Parathyroid adenoma (tissue), 2 donors: Measurements from ENCODE around the gene NLGN4X.

Experiments used
- H2AFZ ChIP-seq: fragments of 300-600 bp; sonication (generic); one replicate; pipeline ENCODE4 v1.7.0; 2017; ENCODE audit warnings: antibody characterized with exemption, mild to moderate bottlenecking
- H3K27ac ChIP-seq: fragments of 300-600 bp; sonication (generic); one replicate; pipeline ENCODE4 v1.7.0; 2017
- H3K27me3 ChIP-seq: fragments of 300-600 bp; sonication (generic); one replicate; pipeline ENCODE4 v1.7.0; 2017; ENCODE audit warnings: low read length; ENCODE audit not compliant: control insufficient read depth, insufficient read depth
- H3K36me3 ChIP-seq: fragments of 300-600 bp; sonication (generic); one replicate; pipeline ENCODE4 v1.7.0; 2017; ENCODE audit warnings: low read length; ENCODE audit not compliant: control insufficient read depth, insufficient read depth
- H3K4me1 ChIP-seq: fragments of 300-600 bp; sonication (generic); one replicate; pipeline ENCODE4 v1.7.0; 2017; ENCODE audit warnings: control low read depth
- H3K4me2 ChIP-seq: fragments of 300-600 bp; sonication (generic); one replicate; pipeline ENCODE4 v1.7.0; 2017; ENCODE audit warnings: low read length
- H3K4me3 ChIP-seq: fragments of 300-600 bp; sonication (generic); one replicate; pipeline ENCODE4 v1.7.0; 2017; ENCODE audit warnings: low read depth, low read length
- H3K79me2 ChIP-seq: fragments of 300-600 bp; sonication (generic); one replicate; pipeline ENCODE4 v1.7.0; 2017; ENCODE audit warnings: control low read depth
- H3K9ac ChIP-seq: fragments of 300-600 bp; sonication (generic); one replicate; pipeline ENCODE4 v1.7.0; 2017; ENCODE audit warnings: mild to moderate bottlenecking
- H3K9me3 ChIP-seq: fragments of 300-600 bp; sonication (generic); one replicate; pipeline ENCODE4 v1.7.0; 2017; ENCODE audit warnings: low read length; ENCODE audit not compliant: control insufficient read depth
- TF ChIP-seq, protein P1 (sequence below): fragments of 300-600 bp; sonication (generic); IDR thresholded peaks from one replicate; pipeline ENCODE4 v1.7.0; 2017; ENCODE audit warnings: antibody characterized with exemption, mild to moderate bottlenecking
- donor health status: primary hyperparathyroidism.

The NLGN4X gene

GRCh38 chrX:6228720-6229119 is at the start of gene NLGN4X:
NLGN4X (minus strand) TSS chrX:6228867; CDS start chrX:6151466, 77,401 bp downstream.
- H2AFZ ChIP-seq: no peak within 1 kb of the TSS
- H3K9ac ChIP-seq: no peak within 1 kb of the TSS
- H3K27me3 ChIP-seq: no peaks in the 10 kb centered on the region
- TF ChIP-seq, protein P1, sequence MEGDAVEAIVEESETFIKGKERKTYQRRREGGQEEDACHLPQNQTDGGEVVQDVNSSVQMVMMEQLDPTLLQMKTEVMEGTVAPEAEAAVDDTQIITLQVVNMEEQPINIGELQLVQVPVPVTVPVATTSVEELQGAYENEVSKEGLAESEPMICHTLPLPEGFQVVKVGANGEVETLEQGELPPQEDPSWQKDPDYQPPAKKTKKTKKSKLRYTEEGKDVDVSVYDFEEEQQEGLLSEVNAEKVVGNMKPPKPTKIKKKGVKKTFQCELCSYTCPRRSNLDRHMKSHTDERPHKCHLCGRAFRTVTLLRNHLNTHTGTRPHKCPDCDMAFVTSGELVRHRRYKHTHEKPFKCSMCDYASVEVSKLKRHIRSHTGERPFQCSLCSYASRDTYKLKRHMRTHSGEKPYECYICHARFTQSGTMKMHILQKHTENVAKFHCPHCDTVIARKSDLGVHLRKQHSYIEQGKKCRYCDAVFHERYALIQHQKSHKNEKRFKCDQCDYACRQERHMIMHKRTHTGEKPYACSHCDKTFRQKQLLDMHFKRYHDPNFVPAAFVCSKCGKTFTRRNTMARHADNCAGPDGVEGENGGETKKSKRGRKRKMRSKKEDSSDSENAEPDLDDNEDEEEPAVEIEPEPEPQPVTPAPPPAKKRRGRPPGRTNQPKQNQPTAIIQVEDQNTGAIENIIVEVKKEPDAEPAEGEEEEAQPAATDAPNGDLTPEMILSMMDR: no peak
- H3K4me3 ChIP-seq: no peak within 1 kb of the TSS
- H3K79me2 ChIP-seq: no peaks in the 10 kb centered on the region
- H3K9me3 ChIP-seq: no peaks in the 10 kb centered on the region
- H3K36me3 ChIP-seq: no peaks in the 10 kb centered on the region
- H3K4me2 ChIP-seq: no peak within 1 kb of the TSS
- H3K4me1 ChIP-seq: no peaks in the 10 kb centered on the region
- no peak within 1 kb of the TSS for H3K27ac ChIP-seq

DNA sequence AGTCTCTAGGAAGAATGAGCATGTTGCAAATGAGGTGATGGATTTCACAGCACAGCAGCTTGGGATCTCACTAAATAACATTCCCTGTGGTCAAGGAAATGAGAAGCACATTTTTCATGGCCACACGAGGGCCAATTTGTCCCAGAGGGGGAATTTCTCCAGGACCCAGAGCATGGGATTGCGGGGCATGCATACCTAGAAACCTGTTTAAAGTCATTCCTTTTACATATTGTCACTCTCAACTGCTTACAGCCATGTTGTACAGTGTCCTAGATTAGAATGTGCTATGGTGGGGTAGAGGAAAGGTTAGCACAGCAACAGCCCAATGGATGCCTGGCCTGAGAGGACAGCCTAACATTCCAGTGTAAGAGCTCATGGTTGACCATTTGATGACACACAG is 37.4 kb upstream of the NLGN4X start:
- no peak overlapping the region for H3K4me3 ChIP-seq
- no peak overlapping the region for H2AFZ ChIP-seq
- no peak overlapping the region for H3K4me2 ChIP-seq
- no peaks in the 10 kb centered on the region for H3K79me2 ChIP-seq
- no peaks in the 10 kb centered on the region for H3K9me3 ChIP-seq
- H3K27me3 ChIP-seq: no peaks in the 10 kb centered on the region
- no peaks in the 10 kb centered on the region for H3K36me3 ChIP-seq
- TF ChIP-seq, protein P1: no peak
- H3K4me1 ChIP-seq: no peaks in the 10 kb centered on the region
- no peak overlapping the region for H3K27ac ChIP-seq
- H3K9ac ChIP-seq: no peak overlapping the region

GRCh38 chrX:6262959-6263358 is 34.3 kb upstream of the NLGN4X start:
- H3K27me3 ChIP-seq: no peaks in the 10 kb centered on the region
- H3K9me3 ChIP-seq: no peaks in the 10 kb centered on the region
- H3K79me2 ChIP-seq: no peaks in the 10 kb centered on the region
- H3K4me3 ChIP-seq: no peak overlapping the region
- no peak overlapping the region for H3K9ac ChIP-seq
- H3K4me1 ChIP-seq: no peaks in the 10 kb centered on the region
- no peaks in the 10 kb centered on the region for H3K36me3 ChIP-seq
- H3K4me2 ChIP-seq: no peak overlapping the region
- H3K27ac ChIP-seq: no peak overlapping the region
- TF ChIP-seq, protein P1: no peak
- H2AFZ ChIP-seq: no peak overlapping the region

- H3K79me2 ChIP-seq: no peaks in the 10 kb centered on the region
- no peak overlapping the region for H2AFZ ChIP-seq
- no peak overlapping the region for H3K4me3 ChIP-seq
- no peak overlapping the region for H3K9ac ChIP-seq
- no peak overlapping the region for H3K4me2 ChIP-seq
- no peaks in the 10 kb centered on the region for H3K27me3 ChIP-seq
- H3K4me1 ChIP-seq: no peaks in the 10 kb centered on the region
- H3K27ac ChIP-seq: no peak overlapping the region
- H3K36me3 ChIP-seq: no peaks in the 10 kb centered on the region
- TF ChIP-seq, protein P1: no peak
- no peaks in the 10 kb centered on the region for H3K9me3 ChIP-seq
These were observed 28.4 kb upstream of the NLGN4X start for GRCh38 chrX:6257025-6257424.

- Histone ChIP-seq H2AFZ (no peak overlapping the region), H3K79me2 (no peaks in the 10 kb centered on the region), H3K4me3 (no peak overlapping the region), H3K27ac (no peak overlapping the region), H3K9me3 (no peaks in the 10 kb centered on the region), H3K4me2 (no peak overlapping the region), H3K27me3 (no peaks in the 10 kb centered on the region), H3K36me3 (no peaks in the 10 kb centered on the region), H3K9ac (no peak overlapping the region), H3K4me1 (no peaks in the 10 kb centered on the region)
- TF ChIP-seq, protein P1: no peak
These were observed 16.0 kb upstream of the NLGN4X start for GRCh38 chrX:6244666-6245065.
